NCI-H187 treated with DMSO at 0.1 percent for 48 hours (cell line): ENCODE data around the gene KCNH1.

Experiments
- DNase-seq: peaks from one replicate; lab custom pipeline; 2025; lab: John Stamatoyannopoulos, UW

The KCNH1 gene

GRCh38 chr1:210711825-210712612 lies 421.9 kb downstream of the KCNH1 start:
- DNase-seq = no peak

GRCh38 chr1:210709701-210710100 lies 424.2 kb downstream of the KCNH1 start:
- no peak for DNase-seq

- DNase-seq = no peak
Measured at GRCh38 chr1:210707300-210708240, 426.4 kb downstream of the KCNH1 start.

- DNase-seq = no peak
Measured at GRCh38 chr1:210706246-210706645, 427.7 kb downstream of the KCNH1 start.

- DNase-seq = no peak
Measured at GRCh38 chr1:210705086-210705485, 428.9 kb downstream of the KCNH1 start.

GRCh38 chr1:210703593-210703992 lies 430.4 kb downstream of the KCNH1 start:
- no peak for DNase-seq

GRCh38 chr1:210702506-210702905 lies 431.4 kb downstream of the KCNH1 start:
- DNase-seq = no peak

- DNase-seq = no peak
Measured at GRCh38 chr1:210700511-210700910, 433.4 kb downstream of the KCNH1 start.

- no peak for DNase-seq
Measured at GRCh38 chr1:210700083-210700482, 433.9 kb downstream of the KCNH1 start.

- DNase-seq = no peak
Measured at GRCh38 chr1:210698661-210699060, 435.3 kb downstream of the KCNH1 start.

GRCh38 chr1:210697185-210697584 lies 436.8 kb downstream of the KCNH1 start:
- DNase-seq = no peak

GRCh38 chr1:210696709-210697108 lies 437.2 kb downstream of the KCNH1 start:
- no peak for DNase-seq

GRCh38 chr1:210695026-210695425 lies 438.9 kb downstream of the KCNH1 start:
- DNase-seq = no peak

- DNase-seq = no peak
Measured at GRCh38 chr1:210692796-210693195, 441.2 kb downstream of the KCNH1 start.

- no peak for DNase-seq
Measured at GRCh38 chr1:210691039-210691610, 442.8 kb downstream of the KCNH1 start.

- DNase-seq = no peak
Measured at GRCh38 chr1:210690236-210690635, 443.7 kb downstream of the KCNH1 start.

GRCh38 chr1:210689826-210690225 lies 444.1 kb downstream of the KCNH1 start:
- DNase-seq = no peak

GRCh38 chr1:210688512-210689234 lies 445.3 kb downstream of the KCNH1 start:
- no peak for DNase-seq

- no peak for DNase-seq
Measured at GRCh38 chr1:210687582-210688279, 446.2 kb downstream of the KCNH1 start.

GRCh38 chr1:210686841-210687240 lies 447.1 kb downstream of the KCNH1 start:
- DNase-seq = no peak

GRCh38 chr1:210685295-210685650 lies 448.7 kb downstream of the KCNH1 start:
- DNase-seq = no peak
